BE2C (cell line): Measurements from ENCODE around the gene RBM4.

Source experiments
- DNase-seq: peaks from one replicate; pipeline ENCODE4 v3.0.0-alpha.2; 2020
- H3K27me3 ChIP-seq: fragments of 250-450 bp; sonication (Bioruptor Pico); 2 replicates; pipeline ENCODE4 v1.5.1; 2020; ENCODE audit warnings: mild to moderate bottlenecking
- H3K36me3 ChIP-seq: fragments of 250-450 bp; sonication (Bioruptor Pico); 2 replicates; pipeline ENCODE4 v1.5.1; 2020; ENCODE audit warnings: mild to moderate bottlenecking
- H3K4me1 ChIP-seq: fragments of 250-450 bp; sonication (Bioruptor Pico); 2 replicates; pipeline ENCODE4 v1.5.1; 2020
- H3K4me3 ChIP-seq: 2 replicates; pipeline ENCODE4 v1.5.1; 2011; ENCODE audit warnings: low read depth, low read length
- H3K9me3 ChIP-seq: fragments of 250-450 bp; sonication (Bioruptor Pico); 2 replicates; pipeline ENCODE4 v1.5.1; 2020
- TF ChIP-seq, protein P1 (sequence below): IDR thresholded peaks from 2 replicates; pipeline ENCODE4 v1.5.1; 2012; ENCODE audit warnings: mild to moderate bottlenecking, low read depth, low read length

Gene RBM4

DNA sequence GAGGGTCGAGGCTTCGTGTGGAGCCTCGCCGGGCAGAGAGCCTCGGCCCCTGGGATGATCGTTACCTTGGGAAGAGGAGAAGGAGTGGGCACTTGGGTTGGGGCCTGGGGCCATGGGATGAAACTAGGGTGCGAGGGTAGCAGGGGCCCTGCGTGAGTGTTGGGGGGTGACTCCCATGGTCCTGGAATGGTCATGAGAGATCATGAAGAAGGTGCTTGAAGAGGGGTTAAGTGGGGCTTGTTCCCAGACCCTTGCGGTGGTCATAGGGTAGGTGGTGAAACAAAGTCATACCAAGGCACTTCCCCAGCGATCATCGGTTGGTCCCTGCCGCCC is 45.2 kb upstream of the RBM4 start:
- Histone ChIP-seq H3K9me3 (no peaks in the 10 kb centered on the region), H3K27me3 (no peaks in the 10 kb centered on the region), H3K4me3 (peak overlapping the region; percentile 79), H3K4me1 (0 out of 2 replicates have a peak, but pooled peaks cover 3% of the 10 kb centered on the region), H3K36me3 (no peaks in the 10 kb centered on the region)
- no peak for DNase-seq
- TF ChIP-seq, protein P1, sequence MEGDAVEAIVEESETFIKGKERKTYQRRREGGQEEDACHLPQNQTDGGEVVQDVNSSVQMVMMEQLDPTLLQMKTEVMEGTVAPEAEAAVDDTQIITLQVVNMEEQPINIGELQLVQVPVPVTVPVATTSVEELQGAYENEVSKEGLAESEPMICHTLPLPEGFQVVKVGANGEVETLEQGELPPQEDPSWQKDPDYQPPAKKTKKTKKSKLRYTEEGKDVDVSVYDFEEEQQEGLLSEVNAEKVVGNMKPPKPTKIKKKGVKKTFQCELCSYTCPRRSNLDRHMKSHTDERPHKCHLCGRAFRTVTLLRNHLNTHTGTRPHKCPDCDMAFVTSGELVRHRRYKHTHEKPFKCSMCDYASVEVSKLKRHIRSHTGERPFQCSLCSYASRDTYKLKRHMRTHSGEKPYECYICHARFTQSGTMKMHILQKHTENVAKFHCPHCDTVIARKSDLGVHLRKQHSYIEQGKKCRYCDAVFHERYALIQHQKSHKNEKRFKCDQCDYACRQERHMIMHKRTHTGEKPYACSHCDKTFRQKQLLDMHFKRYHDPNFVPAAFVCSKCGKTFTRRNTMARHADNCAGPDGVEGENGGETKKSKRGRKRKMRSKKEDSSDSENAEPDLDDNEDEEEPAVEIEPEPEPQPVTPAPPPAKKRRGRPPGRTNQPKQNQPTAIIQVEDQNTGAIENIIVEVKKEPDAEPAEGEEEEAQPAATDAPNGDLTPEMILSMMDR = no peak

- Histone ChIP-seq H3K9me3 (no peaks in the 10 kb centered on the region), H3K4me3 (peak overlapping the region; percentile 79), H3K4me1 (0 out of 2 replicates have a peak, but pooled peaks cover 3% of the 10 kb centered on the region), H3K27me3 (no peaks in the 10 kb centered on the region), H3K36me3 (no peaks in the 10 kb centered on the region)
- TF ChIP-seq, protein P1 = no peak
- no peak for DNase-seq
These were observed 44.9 kb upstream of the RBM4 start for GRCh38 chr11:66593650-66594049.

- H3K4me3 ChIP-seq = no peak overlapping the region
- peak; percentile 49 for DNase-seq
- H3K9me3 ChIP-seq = no peaks in the 10 kb centered on the region
- TF ChIP-seq, protein P1 = no peak
- H3K27me3 ChIP-seq = no peaks in the 10 kb centered on the region
- H3K36me3 ChIP-seq = peaks cover 10% of the 10 kb centered on the region
- 0 out of 2 replicates have a peak, but pooled peaks cover 3% of the 10 kb centered on the region for H3K4me1 ChIP-seq
These were observed 43.1 kb upstream of the RBM4 start for GRCh38 chr11:66595245-66595904.

DNA sequence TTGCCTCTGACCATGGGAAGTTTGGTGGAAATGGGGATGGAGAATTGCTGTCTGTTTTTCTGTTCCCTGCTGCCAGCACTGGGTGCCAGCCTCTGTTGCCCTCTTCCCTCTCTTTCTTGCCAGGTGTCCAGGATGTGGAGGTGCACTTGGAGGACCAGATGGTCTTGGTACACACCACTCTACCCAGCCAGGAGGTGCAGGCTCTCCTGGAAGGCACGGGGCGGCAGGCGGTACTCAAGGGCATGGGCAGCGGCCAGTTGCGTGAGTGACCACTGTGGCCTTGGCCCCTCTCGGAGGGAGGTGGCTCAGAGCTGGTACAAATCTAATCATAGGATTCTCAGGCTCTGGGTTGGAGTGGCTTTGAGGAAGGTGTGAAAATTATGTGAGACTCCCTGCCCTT is 39.5 kb upstream of the RBM4 start:
- TF ChIP-seq, protein P1 = no peak
- peaks cover 8% of the 10 kb centered on the region for H3K4me1 ChIP-seq
- no peak overlapping the region for H3K4me3 ChIP-seq
- H3K36me3 ChIP-seq = peaks cover 10% of the 10 kb centered on the region
- DNase-seq = no peak
- H3K9me3 ChIP-seq = no peaks in the 10 kb centered on the region
- no peaks in the 10 kb centered on the region for H3K27me3 ChIP-seq

- Histone ChIP-seq H3K4me3 (no peak overlapping the region), H3K9me3 (no peaks in the 10 kb centered on the region), H3K4me1 (peaks cover 8% of the 10 kb centered on the region), H3K36me3 (peaks cover 10% of the 10 kb centered on the region), H3K27me3 (no peaks in the 10 kb centered on the region)
- DNase-seq = no peak
- TF ChIP-seq, protein P1 = no peak
These were observed 38.3 kb upstream of the RBM4 start for GRCh38 chr11:66600219-66600618.

DNA sequence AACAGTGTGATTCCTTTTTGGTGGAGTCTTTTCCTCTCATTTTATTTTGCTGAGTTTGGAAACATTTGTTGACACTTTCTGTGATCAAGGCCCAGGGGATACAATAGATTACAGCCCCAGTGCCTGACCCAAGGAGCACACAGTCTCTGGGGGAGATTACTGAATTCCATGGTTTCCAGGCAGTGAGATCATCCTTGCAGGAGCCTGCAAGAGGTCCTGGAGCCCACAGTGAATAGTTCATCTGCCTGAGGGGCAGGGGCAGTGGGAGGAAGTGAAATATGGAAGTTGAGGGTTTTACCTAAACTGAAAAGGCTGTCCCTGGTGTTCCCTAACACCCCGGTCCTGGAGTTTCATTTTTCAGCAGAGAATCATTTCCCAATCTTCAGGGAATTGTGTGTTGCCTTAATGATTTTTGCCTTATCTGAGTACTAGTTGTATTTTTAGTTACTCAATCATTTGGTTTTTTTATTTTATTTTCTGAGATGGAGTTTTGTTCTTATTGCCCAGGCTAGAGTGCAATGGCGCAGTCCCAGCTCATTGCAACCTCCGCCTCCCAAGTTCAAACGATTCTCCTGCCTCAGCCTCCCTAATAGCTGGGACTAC is 37.8 kb upstream of the RBM4 start:
- Histone ChIP-seq H3K36me3 (peaks cover 10% of the 10 kb centered on the region), H3K4me1 (peaks cover 8% of the 10 kb centered on the region), H3K9me3 (no peaks in the 10 kb centered on the region)

More for the DNA sequence above, 37.8 kb upstream of the RBM4 start:
- no peak for DNase-seq
- H3K27me3 ChIP-seq = no peaks in the 10 kb centered on the region
- TF ChIP-seq, protein P1 = no peak
- H3K4me3 ChIP-seq = no peak overlapping the region
